LHCN-M2 (cell line): ENCODE measurements around the gene REELD1. TPM values are rescaled to one million over a fixed set of nuclear protein-coding genes. Genes with fewer than 3 reads are reported as not detected.

Experiments
- DNase-seq: peaks from one replicate; pipeline ENCODE4 v3.0.0-alpha.2; 2012; ENCODE audit warnings: low read depth
- polyA plus RNA-seq: library from polyadenylated mRNA; unstranded; fragments of >200 nt; gene quantifications from one replicate; pipeline ENCODE4 v1.2.1, GENCODE V29; 2012; ENCODE audit warnings: missing spikeins
- total RNA-seq: library from RNA; depleted of rRNA; stranded (reverse); fragments of >200 nt; gene quantifications from 2 replicates; pipeline ENCODE4 v1.2.3, GENCODE V29; 2014; rRNA removed

The REELD1 gene
- total RNA-seq: not detected in 2 replicates
- not detected for polyA plus RNA-seq

- peak; percentile 15 for DNase-seq
Observed at GRCh38 chr4:146214238-146214637, at the start of gene REELD1. REELD1 (plus strand) TSS chr4:146214538; CDS start chr4:146216953, 2,415 bp downstream.

GRCh38 chr4:146165221-146165620 is 49.1 kb upstream of the REELD1 start:
- no peak for DNase-seq

GRCh38 chr4:146165840-146166239 is 48.5 kb upstream of the REELD1 start:
- DNase-seq: peak; percentile 68

- no peak for DNase-seq
Observed at GRCh38 chr4:146170149-146170548, 44.2 kb upstream of the REELD1 start.

GRCh38 chr4:146175541-146176453 is 38.5 kb upstream of the REELD1 start, which contains the start of gene LSM6:
LSM6 (plus strand) TSS chr4:146175718; CDS start chr4:146182922, 7,204 bp downstream.
- DNase-seq: peak; percentile 85

GRCh38 chr4:146176891-146177290 is 37.4 kb upstream of the REELD1 start:
- no peak for DNase-seq

- no peak for DNase-seq
Observed at GRCh38 chr4:146178126-146178525, 36.2 kb upstream of the REELD1 start.

GRCh38 chr4:146179784-146180370 is 34.5 kb upstream of the REELD1 start:
- DNase-seq: no peak

- DNase-seq: no peak
Observed at GRCh38 chr4:146182443-146182842, 31.9 kb upstream of the REELD1 start.

- DNase-seq: peak; percentile 14
Observed at GRCh38 chr4:146183209-146183608, 31.1 kb upstream of the REELD1 start.

GRCh38 chr4:146186041-146186440 is 28.3 kb upstream of the REELD1 start:
- no peak for DNase-seq

GRCh38 chr4:146186596-146186995 is 27.7 kb upstream of the REELD1 start:
- DNase-seq: peak; percentile 72

- no peak for DNase-seq
Observed at GRCh38 chr4:146190456-146190855, 23.9 kb upstream of the REELD1 start.

- peak; percentile 21 for DNase-seq
Observed at GRCh38 chr4:146191766-146192458, 22.4 kb upstream of the REELD1 start.

GRCh38 chr4:146193628-146194027 is 20.7 kb upstream of the REELD1 start:
- DNase-seq: no peak

GRCh38 chr4:146194212-146194611 is 20.1 kb upstream of the REELD1 start:
- no peak for DNase-seq

GRCh38 chr4:146202665-146203064 is 11.7 kb upstream of the REELD1 start:
- no peak for DNase-seq

GRCh38 chr4:146207410-146207809 is 6.9 kb upstream of the REELD1 start:
- no peak for DNase-seq

GRCh38 chr4:146210890-146211289 is 3.4 kb upstream of the REELD1 start:
- DNase-seq: no peak

GRCh38 chr4:146211440-146211839 is 2.9 kb upstream of the REELD1 start:
- DNase-seq: no peak

GRCh38 chr4:146212781-146213180 is 1.6 kb upstream of the REELD1 start:
- DNase-seq: no peak

- DNase-seq: peak; percentile 68
Observed at GRCh38 chr4:146222313-146222712, 8.0 kb downstream of the REELD1 start.
